ENCODE data around the gene GREB1L.
"Not testable (repeated sequence)": the region's sequence is repeated elsewhere in the genome, so short reads cannot be mapped to it uniquely, and the experiment has no call there.

GREB1L gene

GRCh38 chr18:21265971-21266673 is 24.1 kb downstream of the GREB1L start:
- DNase-seq, result no peak

DNA sequence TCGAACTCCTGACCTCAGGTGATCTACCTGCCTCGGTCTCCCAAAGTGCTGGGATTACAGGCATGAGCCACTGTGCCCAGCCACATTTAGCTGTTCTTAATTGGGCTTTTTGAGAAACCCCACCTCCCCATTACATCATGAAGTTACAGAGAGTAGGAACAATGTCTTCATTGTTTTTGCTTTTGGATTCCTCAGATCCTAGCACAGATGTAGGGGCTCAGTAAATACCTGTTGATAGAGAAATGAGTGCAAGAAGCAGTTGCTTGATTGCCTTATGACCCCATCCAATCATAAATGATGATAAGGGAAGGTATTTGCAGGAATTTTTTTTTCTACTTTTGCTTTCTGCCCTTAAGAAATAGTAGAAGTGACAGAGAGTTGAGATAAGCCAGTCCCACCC is 25.4 kb downstream of the GREB1L start:
- no peak for DNase-seq

- DNase-seq, result no peak
Measured at GRCh38 chr18:21269349-21269748, 27.3 kb downstream of the GREB1L start.

GRCh38 chr18:21270453-21270852 is 28.4 kb downstream of the GREB1L start:
- DNase-seq, result no peak

DNA sequence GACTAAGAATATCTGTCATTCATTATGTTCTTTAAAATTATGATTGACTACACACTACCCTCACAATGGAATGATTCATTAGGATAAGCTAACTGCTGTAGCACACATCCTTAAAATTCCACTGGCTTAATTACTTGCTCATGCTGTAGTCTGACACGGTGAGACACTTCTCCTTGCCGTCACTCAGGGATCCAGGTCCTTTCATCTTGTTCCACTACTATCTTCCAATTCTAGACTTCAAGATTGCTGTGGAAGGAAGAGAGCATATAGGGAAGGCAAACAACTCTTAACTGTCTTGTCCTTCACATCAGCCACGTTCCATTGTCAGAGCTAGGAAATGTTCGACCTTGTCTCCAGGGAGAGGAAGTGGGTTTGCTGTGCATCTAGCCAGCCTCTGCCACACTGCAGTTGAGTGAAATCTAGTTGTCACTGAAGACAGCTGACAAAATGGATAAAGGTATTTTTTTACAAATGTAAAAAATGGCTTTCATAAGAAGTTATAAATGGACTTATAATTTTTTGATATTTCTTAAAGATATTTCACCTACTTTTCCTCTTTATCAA is 30.1 kb downstream of the GREB1L start:
- DNase-seq, result no peak

DNA sequence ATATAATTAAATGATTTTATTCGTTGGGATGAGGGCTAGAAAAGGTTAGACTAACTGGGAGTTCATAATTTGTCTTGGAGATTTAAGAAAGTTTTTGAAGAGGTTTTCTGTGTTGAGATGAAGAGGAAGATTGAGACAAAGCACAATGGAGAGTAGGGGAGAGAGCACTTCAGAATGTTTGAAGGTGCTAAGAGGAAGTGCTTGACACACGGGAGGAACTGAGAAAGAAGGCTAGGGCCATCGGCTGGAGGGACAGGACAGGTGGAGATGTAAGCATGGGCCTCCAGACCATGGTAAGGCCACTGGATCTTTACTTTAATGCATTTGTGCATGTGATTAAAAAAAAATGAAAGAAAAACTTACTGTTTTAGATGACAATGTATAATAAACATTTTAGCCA is 31.5 kb downstream of the GREB1L start:
- DNase-seq, result no peak

DNA sequence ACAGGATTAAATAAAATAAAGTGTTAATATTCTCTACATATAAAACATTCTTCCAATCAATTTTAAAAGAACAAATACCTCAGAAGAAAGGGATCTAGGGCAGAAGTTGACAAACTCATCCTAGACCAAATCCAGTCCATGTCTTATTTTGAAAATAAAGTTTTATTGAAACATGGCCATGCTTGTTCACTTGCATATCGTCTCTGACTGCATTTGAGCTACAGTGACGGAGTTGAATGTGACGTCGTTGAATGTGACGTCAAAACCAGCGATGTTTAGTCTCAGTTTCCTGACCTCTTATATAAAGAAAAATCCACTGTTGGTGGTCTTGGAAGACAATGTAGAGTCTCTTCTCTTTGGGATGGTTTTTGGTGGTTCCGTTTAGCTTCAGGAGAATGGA is 33.6 kb downstream of the GREB1L start:
- no peak for DNase-seq

- no peak for DNase-seq
Measured at GRCh38 chr18:21277578-21277977, 35.5 kb downstream of the GREB1L start.

DNA sequence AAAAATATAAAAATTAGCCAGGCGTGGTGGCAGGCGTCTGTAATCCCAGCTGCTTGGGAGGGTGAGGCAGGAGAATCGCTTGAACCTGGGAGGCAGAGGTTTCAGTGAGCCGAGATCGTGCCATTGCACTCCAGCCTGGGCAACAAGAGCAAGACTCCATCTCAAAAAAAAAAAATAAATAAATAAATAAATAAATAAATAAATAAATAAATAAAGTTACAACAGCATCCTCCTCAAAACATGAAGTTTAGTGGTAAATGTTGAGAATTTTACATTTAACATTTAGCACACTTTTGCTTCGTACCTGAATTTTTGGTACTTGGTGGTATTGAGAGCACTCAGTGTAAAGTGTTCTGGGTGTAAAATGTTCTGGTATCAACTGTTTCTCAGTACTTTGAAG is 36.2 kb downstream of the GREB1L start:
- DNase-seq, result not testable (repeated sequence)

GRCh38 chr18:21281603-21282002 is 39.6 kb downstream of the GREB1L start:
- DNase-seq, result no peak

- no peak for DNase-seq
Measured at GRCh38 chr18:21284540-21284939, 42.5 kb downstream of the GREB1L start.

DNA sequence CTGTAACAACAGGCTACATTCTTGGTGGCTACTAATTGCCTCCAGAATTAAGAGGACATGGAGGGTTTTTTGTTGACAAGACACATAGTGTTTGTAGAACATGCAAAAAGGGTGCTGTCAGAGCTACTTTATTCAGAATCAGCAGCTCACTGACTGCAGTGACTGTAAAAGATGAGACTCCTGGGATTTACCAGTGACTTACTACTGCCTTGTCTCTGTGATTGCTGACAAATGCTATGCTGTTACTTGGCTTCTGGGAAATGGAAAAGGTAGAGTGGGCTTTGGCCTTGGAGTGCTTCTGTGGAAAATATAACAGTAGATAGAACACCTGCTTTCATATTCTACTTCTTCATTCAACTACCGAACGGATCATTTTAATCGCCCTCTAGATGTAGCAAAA is 47.8 kb downstream of the GREB1L start:
- no peak for DNase-seq

GRCh38 chr18:21291106-21291505 is 49.1 kb downstream of the GREB1L start:
- no peak for DNase-seq

DNA sequence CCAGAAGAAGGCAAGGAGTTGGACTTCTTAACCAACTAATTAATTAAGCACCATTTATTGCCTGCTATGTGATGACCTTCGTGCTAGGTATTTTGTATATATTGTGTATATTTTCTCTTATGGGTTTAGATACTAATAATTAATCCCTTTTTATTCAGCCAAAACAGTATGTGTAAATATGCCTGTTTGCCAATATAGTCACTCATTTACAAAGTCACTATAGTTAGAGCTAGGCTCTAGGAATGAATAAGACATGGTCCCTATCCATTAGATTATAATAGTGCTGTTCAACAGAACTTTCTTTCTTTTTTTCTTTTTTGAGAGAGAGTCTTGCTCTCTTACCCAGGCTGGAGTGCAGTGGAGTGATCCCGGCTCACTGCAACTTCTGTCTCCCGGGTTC is 51.4 kb downstream of the GREB1L start:
- DNase-seq, result no peak

GRCh38 chr18:21295101-21295500 is 53.1 kb downstream of the GREB1L start:
- no peak for DNase-seq

GRCh38 chr18:21296045-21296444 is 54.0 kb downstream of the GREB1L start:
- no peak for DNase-seq

GRCh38 chr18:21298351-21298750 is 56.3 kb downstream of the GREB1L start:
- no peak for DNase-seq

- DNase-seq, result no peak
Measured at GRCh38 chr18:21300035-21300907, 58.2 kb downstream of the GREB1L start.

DNA sequence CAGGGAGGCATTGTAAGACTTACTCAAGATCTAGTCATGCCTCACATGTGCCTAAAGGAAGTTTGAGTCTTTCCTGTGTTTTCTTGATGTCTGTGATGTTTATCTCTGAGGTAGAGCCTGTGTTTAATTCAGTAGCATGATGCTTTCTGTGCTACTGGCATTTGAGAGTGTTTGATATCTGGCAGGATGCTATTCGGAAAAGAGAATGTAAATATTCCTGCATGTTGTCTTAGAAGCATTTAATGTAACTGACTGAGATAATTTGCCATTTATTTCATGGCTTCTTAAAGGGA is 58.8 kb downstream of the GREB1L start:
- no peak for DNase-seq

DNA sequence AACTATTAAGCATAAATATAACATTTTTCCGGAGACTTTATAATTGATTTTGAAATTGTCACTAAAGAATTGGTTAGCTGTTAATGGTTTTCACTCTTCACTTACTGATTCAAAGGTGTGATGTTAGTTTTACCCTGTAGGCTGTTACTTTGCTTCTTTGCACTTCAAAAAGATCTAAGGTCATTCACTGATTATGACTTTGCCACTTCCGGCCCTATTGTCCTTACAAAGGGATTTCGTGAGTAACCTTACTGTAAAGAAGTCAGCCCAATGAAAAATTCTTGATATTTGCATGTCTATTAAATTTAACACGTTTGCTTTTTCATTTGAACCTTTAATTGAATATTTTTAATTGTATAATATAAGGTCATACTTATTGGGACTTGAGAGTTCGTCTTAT is 61.4 kb downstream of the GREB1L start:
- no peak for DNase-seq

- DNase-seq, result no peak
Measured at GRCh38 chr18:21303895-21304294, 61.9 kb downstream of the GREB1L start.

GRCh38 chr18:21305621-21306020 is 63.6 kb downstream of the GREB1L start:
- DNase-seq, result no peak

GRCh38 chr18:21306368-21306767 is 64.3 kb downstream of the GREB1L start:
- no peak for DNase-seq

- DNase-seq, result no peak
Measured at GRCh38 chr18:21307578-21307977, 65.5 kb downstream of the GREB1L start.

Measured in activated gamma-delta T cell (primary cell).